Endothelial cell of umbilical vein (primary cell): ENCODE data around the gene KRTAP10-1. TPM values are rescaled to one million over a fixed set of nuclear protein-coding genes. Genes with fewer than 3 reads are reported as not detected.
"Not testable (repeated sequence)": the region's sequence is repeated elsewhere in the genome, so short reads cannot be mapped to it uniquely, and the experiment has no call there.

Experiments used
- BruUV-seq: library from RNA; stranded (reverse); fragments of 400-500 nt; replicated peaks from 2 replicates; lab custom pipeline; 2021; lab: Mats Ljungman, UMichigan
- CTCF ChIA-PET: fragments of 300-600, 350-600 bp; sonication (Branson Sonifier 250); formaldehyde crosslinking; loops from one replicate; lab custom pipeline; 2021; ENCODE audit warnings: antibody characterized with exemption, inconsistent platforms; lab: Charles Lee
- POLR2A ChIA-PET: fragments of 300-600, 350-600 bp; sonication (Branson Sonifier 250); formaldehyde crosslinking; loops from one replicate; lab custom pipeline; 2021; ENCODE audit warnings: antibody characterized with exemption, inconsistent platforms; lab: Charles Lee
- DNase-seq: peaks from one replicate; pipeline ENCODE4 v3.0.0-alpha.2; 2011; ENCODE audit warnings: low read depth, low spot score
- FAIRE-seq: peaks from 2 replicates; lab custom pipeline; 2011; peaks lifted over from hg19 to GRCh38; lab: Jason Lieb, UNC
- H2AFZ ChIP-seq: 2 replicates; pipeline ENCODE4 v1.6.0; 2012; ENCODE audit warnings: low read depth, low read length, control low read depth, inconsistent platforms
- H3K27ac ChIP-seq: 2 replicates; pipeline ENCODE4 v1.5.1; 2011; ENCODE audit warnings: low read depth, mild to moderate bottlenecking, control low read depth, low read length, moderate library complexity; ENCODE audit not compliant: insufficient read depth
- H3K27me3 ChIP-seq, 2 experiments: 2 replicates each; pipeline versions ENCODE4 v1.6.0 to v1.6.1; 2011; ENCODE audit warnings: low read length in 2 of 2, mixed read lengths in 1 of 2; ENCODE audit not compliant: control insufficient read depth in 2 of 2, insufficient read depth in 2 of 2
- H3K36me3 ChIP-seq, 2 experiments: 2 replicates in 1 of 2; 3 replicates in 1 of 2; pipeline ENCODE4 v1.5.1; 2011; ENCODE audit warnings: low read length in 2 of 2, mild to moderate bottlenecking in 1 of 2, moderate library complexity in 1 of 2; ENCODE audit not compliant: control insufficient read depth in 2 of 2, insufficient read depth in 2 of 2; ENCODE audit errors: extremely low read depth in 1 of 2
- H3K4me1 ChIP-seq: 3 replicates; pipeline ENCODE4 v1.5.1; 2011; ENCODE audit warnings: mild to moderate bottlenecking, low read length; ENCODE audit not compliant: control insufficient read depth, insufficient read depth; ENCODE audit errors: extremely low read depth
- H3K4me2 ChIP-seq: 2 replicates; pipeline ENCODE4 v1.6.1; 2011; ENCODE audit warnings: low read length, control low read depth, mixed read lengths; ENCODE audit not compliant: insufficient read depth
- H3K4me3 ChIP-seq, 3 experiments: fragments of 200-600 bp in 1 of 3; sonication (generic), shearing (Covaris generic) in 1 of 3; replicated peaks in 1 of 3; 2 replicates each; pipeline ENCODE4 v1.5.1; 2011 to 2016; ENCODE audit warnings: control low read depth in 3 of 3, low read length in 3 of 3, mild to moderate bottlenecking in 2 of 3, inconsistent platforms in 1 of 3, low read depth in 1 of 3, moderate library complexity in 1 of 3; ENCODE audit not compliant: insufficient read depth in 1 of 3
- H3K79me2 ChIP-seq: 2 replicates; pipeline ENCODE4 v1.6.0; 2012; ENCODE audit warnings: low read length, inconsistent platforms; ENCODE audit not compliant: control insufficient read depth, insufficient read depth
- H3K9ac ChIP-seq: replicated peaks from 2 replicates; pipeline ENCODE3; 2011; ENCODE audit warnings: low read length, control low read depth; ENCODE audit not compliant: insufficient read depth; ENCODE audit errors: extremely low read depth
- H3K9me1 ChIP-seq: replicated peaks from 3 replicates; pipeline ENCODE4 v1.6.0; 2011; ENCODE audit warnings: mild to moderate bottlenecking, low read length; ENCODE audit not compliant: control insufficient read depth, insufficient read depth; ENCODE audit errors: extremely low read depth
- H3K9me3 ChIP-seq: replicated peaks from 2 replicates; pipeline ENCODE4 v1.5.1; 2012; ENCODE audit warnings: low read length, inconsistent platforms; ENCODE audit not compliant: control insufficient read depth, insufficient read depth
- H4K20me1 ChIP-seq: replicated peaks from 2 replicates; pipeline ENCODE3; 2011; ENCODE audit warnings: mild to moderate bottlenecking, low read length; ENCODE audit not compliant: control insufficient read depth, insufficient read depth; ENCODE audit errors: extremely low read depth
- EZH2 ChIP-seq: IDR thresholded peaks from 2 replicates; pipeline ENCODE4 v1.6.1; 2012; ENCODE audit warnings: borderline replicate concordance, low read depth, mild to moderate bottlenecking, moderate library complexity, low read length, inconsistent platforms; ENCODE audit not compliant: severe bottlenecking
- FOS ChIP-seq: IDR thresholded peaks from 2 replicates; pipeline ENCODE4 v1.6.1; 2011; ENCODE audit warnings: mild to moderate bottlenecking, low read length, moderate library complexity, borderline replicate concordance; ENCODE audit not compliant: insufficient read depth
- GATA2 ChIP-seq: IDR thresholded peaks from 2 replicates; pipeline ENCODE4 v1.7.0; 2011; ENCODE audit warnings: low read depth, mild to moderate bottlenecking, moderate library complexity, mixed read lengths, low read length; ENCODE audit not compliant: insufficient read length, insufficient read depth
- JUN ChIP-seq: IDR thresholded peaks from 2 replicates; pipeline ENCODE4 v1.6.1; 2011; ENCODE audit warnings: borderline replicate concordance, low read depth; ENCODE audit not compliant: insufficient read length, insufficient read depth
- MYC ChIP-seq: IDR thresholded peaks from one replicate; pipeline ENCODE4 v1.6.1; 2011; ENCODE audit warnings: mild to moderate bottlenecking, low read depth, low read length
- POLR2A ChIP-seq: IDR thresholded peaks from 2 replicates; pipeline ENCODE4 v1.6.1; 2012; ENCODE audit warnings: low read depth, mild to moderate bottlenecking, control low read depth, low read length
- POLR2AphosphoS5 ChIP-seq: IDR thresholded peaks from 2 replicates; pipeline ENCODE4 v1.6.1; 2012; ENCODE audit warnings: low read depth, mild to moderate bottlenecking, control low read depth, low read length, moderate library complexity; ENCODE audit not compliant: insufficient read depth
- dilution Hi-C: fragments of 300-500 bp; cut with MboI; formaldehyde crosslinking; loops from one replicate; pipeline ENCODE4 v1.15.0; 2019; ENCODE audit warnings: low sequenced_read_pairs; ENCODE audit not compliant: extremely low pct_ligation_motif_present
- intact Hi-C: fragments of 100-400 bp; cut with micrococcal nuclease; formaldehyde crosslinking; loops from one replicate; pipeline ENCODE4 v1.10.0; 2022
- polyA plus RNA-seq, 4 experiments: library from polyadenylated mRNA; depleted of rRNA in 3 of 4; stranded (reverse) in 3 of 4; unstranded in 1 of 4; fragments of >200 nt; gene quantifications; 2 replicates each; pipeline versions ENCODE4 v1.2.1 to v1.2.3, GENCODE V29; 2011 to 2012; ENCODE audit warnings: missing spikeins in 1 of 4
- total RNA-seq: library from RNA; stranded (reverse); gene quantifications from 2 replicates; pipeline ENCODE4 v1.2.3, GENCODE V29; 2021
- TF ChIP-seq, protein P1 (sequence below): IDR thresholded peaks from 2 replicates; pipeline ENCODE4 v1.6.1; 2011; ENCODE audit not compliant: insufficient read depth, insufficient read length
- TF ChIP-seq, protein P2 (sequence below), 2 donors: IDR thresholded peaks; 1 replicate in 1 of 2; 2 replicates in 1 of 2; pipeline ENCODE4 v1.5.1; 2011; ENCODE audit warnings: low read length in 2 of 2, mild to moderate bottlenecking in 2 of 2, moderate library complexity in 2 of 2, control low read depth in 1 of 2, inconsistent platforms in 1 of 2, low read depth in 1 of 2; ENCODE audit not compliant: insufficient read depth in 1 of 2; ENCODE audit errors: extremely low read depth in 1 of 2

Gene KRTAP10-1
- total and polyA plus RNA-seq, 2 donors (not counting 3 experiments of a cell fraction or from before 2014, with no cell fraction given): not detected

DNA sequence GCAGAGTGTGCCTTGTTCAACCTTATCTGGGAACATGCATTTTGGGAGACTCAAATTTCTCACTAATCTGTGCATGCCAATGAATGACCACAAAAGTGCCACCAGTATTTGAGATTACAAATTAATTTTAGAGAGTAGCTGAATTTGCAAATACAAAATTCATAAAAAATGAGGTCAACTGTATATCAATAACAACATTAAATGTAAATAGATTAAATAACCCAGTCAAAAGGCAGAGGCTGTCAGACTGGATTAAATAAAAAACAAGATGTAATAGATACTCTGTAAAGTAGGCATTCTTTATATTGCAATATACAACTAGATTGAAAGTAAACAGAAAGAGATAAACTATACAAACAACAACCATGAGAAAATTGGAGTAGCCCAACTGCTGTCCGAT lies 24.1 kb upstream of the KRTAP10-1 start:
- Histone ChIP-seq H3K79me2 (no peaks in the 10 kb centered on the region), H2AFZ (no peak overlapping the region), H4K20me1 (no peaks in the 10 kb centered on the region), H3K36me3 (no peaks in the 10 kb centered on the region), H3K9me1 (no peaks in the 10 kb centered on the region), H3K4me1 (no peaks in the 10 kb centered on the region), H3K9me3 (no peaks in the 10 kb centered on the region), H3K27me3 (peaks cover 0 to 3% of the 10 kb centered on the region in 2 experiments), H3K27ac (no peak overlapping the region), H3K4me3 (no peak overlapping the region), H3K9ac (no peak overlapping the region), H3K4me2 (no peak overlapping the region)
- dilution Hi-C loops (no loop called here), intact Hi-C loops (loop anchor here (5.0 kb wide), 1 partner anchor 43 kb away; no protein-coding TSS in a partner anchor)
- no peak for TF ChIP-seq MYC
- BruUV-seq: no TSS peak
- CTCF ChIA-PET: no interaction called here
- DNase-seq: no peak
- POLR2A ChIA-PET: no interaction called here
- no peak for FAIRE-seq

DNA sequence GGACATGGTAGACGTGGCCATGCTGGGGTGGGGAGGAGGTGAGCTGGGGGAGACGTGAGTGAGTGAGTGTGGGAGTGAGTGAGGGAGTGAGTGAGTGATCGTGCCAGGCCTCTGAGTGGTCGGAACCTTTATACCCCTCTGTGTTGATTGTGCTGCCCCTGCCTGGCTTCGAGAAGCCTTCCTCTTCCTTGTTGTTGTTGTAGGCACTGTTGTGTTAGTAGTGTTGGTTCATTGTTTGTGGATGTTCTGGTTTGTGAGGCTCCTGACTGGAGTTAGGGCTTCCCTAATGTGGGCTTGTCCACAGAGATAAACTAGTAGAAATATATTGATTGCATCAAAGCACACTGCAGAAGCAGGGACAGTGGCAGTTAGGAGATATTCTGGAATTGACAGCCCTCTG lies 18.7 kb upstream of the KRTAP10-1 start, which contains the start of gene KRTAP10-3:
TSS of gene KRTAP10-3 (minus strand) at position 101 of the 400 bp plus-strand sequence. CDS start at position 21, 80 bp downstream.
- intact Hi-C loops: no loop called here
- BruUV-seq: no TSS peak

DNA sequence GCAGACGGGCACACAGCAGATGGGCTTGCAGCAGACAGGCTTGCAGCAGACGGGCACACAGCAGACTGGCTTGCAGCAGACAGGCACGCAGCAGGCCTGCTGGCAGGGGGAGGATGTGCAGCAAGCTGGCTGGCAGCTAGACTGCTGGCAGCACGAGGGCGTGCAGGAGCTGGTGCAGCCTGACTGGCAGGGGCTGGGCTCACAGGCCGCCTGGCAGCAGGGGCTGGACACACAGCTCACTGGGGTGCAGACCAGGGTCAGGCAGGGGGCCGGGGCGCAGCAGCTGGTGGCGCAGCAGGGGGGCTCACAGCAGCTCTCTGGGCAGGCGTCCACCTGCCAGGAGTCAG lies 18.3 kb upstream of the KRTAP10-1 start:
- intact Hi-C loops, H3K4me2 ChIP-seq, H3K9me1 ChIP-seq, BruUV-seq, H3K27ac ChIP-seq, H3K36me3 ChIP-seq, H3K79me2 ChIP-seq, H3K9me3 ChIP-seq, H4K20me1 ChIP-seq, DNase-seq, H3K4me3 ChIP-seq, H3K4me1 ChIP-seq, H3K9ac ChIP-seq, FAIRE-seq, dilution Hi-C loops, H2AFZ ChIP-seq, H3K27me3 ChIP-seq, CTCF ChIA-PET, POLR2A ChIA-PET: not testable (repeated sequence)

More for the DNA sequence above, 18.7 kb upstream of the KRTAP10-1 start, which contains the start of gene KRTAP10-3:
- FAIRE-seq: no peak
- dilution Hi-C loops: no loop called here
- no peak within 1 kb of the TSS for H2AFZ ChIP-seq
- H3K4me1 ChIP-seq: no peaks in the 10 kb centered on the region
- H4K20me1 ChIP-seq: no peaks in the 10 kb centered on the region
- ChIA-PET POLR2A (no interaction called here), CTCF (no interaction called here)
- DNase-seq: no peak
- H3K4me3 ChIP-seq: no peak within 1 kb of the TSS
- H3K36me3 ChIP-seq: no peaks in the 10 kb centered on the region
- no peak within 1 kb of the TSS for H3K9ac ChIP-seq
- no peak within 1 kb of the TSS for H3K4me2 ChIP-seq
- H3K27me3 ChIP-seq: peaks cover 0 to 3% of the 10 kb centered on the region in 2 experiments
- no peaks in the 10 kb centered on the region for H3K79me2 ChIP-seq
- no peak within 1 kb of the TSS for H3K27ac ChIP-seq
- no peaks in the 10 kb centered on the region for H3K9me3 ChIP-seq
- no peaks in the 10 kb centered on the region for H3K9me1 ChIP-seq
- TF ChIP-seq, protein P1, sequence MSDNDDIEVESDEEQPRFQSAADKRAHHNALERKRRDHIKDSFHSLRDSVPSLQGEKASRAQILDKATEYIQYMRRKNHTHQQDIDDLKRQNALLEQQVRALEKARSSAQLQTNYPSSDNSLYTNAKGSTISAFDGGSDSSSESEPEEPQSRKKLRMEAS: no peak
- TF ChIP-seq JUN: no peak
- TF ChIP-seq FOS: no peak
- no peak for TF ChIP-seq POLR2A
- no peak for TF ChIP-seq GATA2
- TF ChIP-seq POLR2AphosphoS5: no peak
- TF ChIP-seq, protein P2, sequence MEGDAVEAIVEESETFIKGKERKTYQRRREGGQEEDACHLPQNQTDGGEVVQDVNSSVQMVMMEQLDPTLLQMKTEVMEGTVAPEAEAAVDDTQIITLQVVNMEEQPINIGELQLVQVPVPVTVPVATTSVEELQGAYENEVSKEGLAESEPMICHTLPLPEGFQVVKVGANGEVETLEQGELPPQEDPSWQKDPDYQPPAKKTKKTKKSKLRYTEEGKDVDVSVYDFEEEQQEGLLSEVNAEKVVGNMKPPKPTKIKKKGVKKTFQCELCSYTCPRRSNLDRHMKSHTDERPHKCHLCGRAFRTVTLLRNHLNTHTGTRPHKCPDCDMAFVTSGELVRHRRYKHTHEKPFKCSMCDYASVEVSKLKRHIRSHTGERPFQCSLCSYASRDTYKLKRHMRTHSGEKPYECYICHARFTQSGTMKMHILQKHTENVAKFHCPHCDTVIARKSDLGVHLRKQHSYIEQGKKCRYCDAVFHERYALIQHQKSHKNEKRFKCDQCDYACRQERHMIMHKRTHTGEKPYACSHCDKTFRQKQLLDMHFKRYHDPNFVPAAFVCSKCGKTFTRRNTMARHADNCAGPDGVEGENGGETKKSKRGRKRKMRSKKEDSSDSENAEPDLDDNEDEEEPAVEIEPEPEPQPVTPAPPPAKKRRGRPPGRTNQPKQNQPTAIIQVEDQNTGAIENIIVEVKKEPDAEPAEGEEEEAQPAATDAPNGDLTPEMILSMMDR (IDR thresholded peaks at IDR 0.05; ENCODE audit: extremely low read depth in 1 of 2, insufficient read depth in 1 of 2, low read depth in 1 of 2, low read length in 2 of 2): no peak
- TF ChIP-seq MYC: no peak
- no peak for TF ChIP-seq EZH2
